H1 (cell line): Measurements from ENCODE around the gene ZDHHC11. TPM values are rescaled to one million over a fixed set of nuclear protein-coding genes. Genes with fewer than 3 reads are reported as not detected.

Experiments used
- CTCF ChIA-PET: fragments of 300-600 bp; sonication (Branson Sonifier 250); formaldehyde crosslinking; loops from one replicate; lab custom pipeline; 2021; ENCODE audit not compliant: partially characterized antibody; lab: Charles Lee
- POLR2A ChIA-PET: fragments of 300-600 bp; sonication (Branson Sonifier 250); formaldehyde crosslinking; loops from one replicate; lab custom pipeline; 2021; ENCODE audit warnings: inconsistent platforms; ENCODE audit not compliant: partially characterized antibody; lab: Charles Lee
- DNase-seq, 2 experiments: peaks; one replicate each; pipeline versions ENCODE4 v3.0.0 to v3.0.0-alpha.2; 2010 to 2022; ENCODE audit warnings: low spot score in 2 of 2, low read depth in 1 of 2, mixed read lengths in 1 of 2
- FAIRE-seq: peaks from 2 replicates; lab custom pipeline; 2011; peaks lifted over from hg19 to GRCh38; lab: Jason Lieb, UNC
- H2AFZ ChIP-seq: 2 replicates; pipeline ENCODE4 v1.8.1; 2012; ENCODE audit warnings: low read length, inconsistent platforms
- H2AK5ac ChIP-seq: 2 replicates; pipeline ENCODE4 v1.6.1; 2013; ENCODE audit warnings: low read depth, low read length
- H2BK120ac ChIP-seq: replicated peaks from 2 replicates; pipeline ENCODE3; 2013; ENCODE audit warnings: low read depth, low read length, inconsistent platforms
- H2BK12ac ChIP-seq: 2 replicates; pipeline ENCODE4 v1.6.1; 2013; ENCODE audit warnings: low read depth, low read length
- H2BK15ac ChIP-seq: 2 replicates; pipeline ENCODE4 v1.6.1; 2013; ENCODE audit warnings: low read length
- H2BK20ac ChIP-seq: 2 replicates; pipeline ENCODE4 v1.6.1; 2013; ENCODE audit warnings: low read length
- H2BK5ac ChIP-seq: 2 replicates; pipeline ENCODE4 v1.6.1; 2013; ENCODE audit warnings: low read depth, low read length
- H3K14ac ChIP-seq: 2 replicates; pipeline ENCODE4 v1.6.1; 2013; ENCODE audit warnings: inconsistent platforms; ENCODE audit not compliant: insufficient read length
- H3K18ac ChIP-seq: 2 replicates; pipeline ENCODE4 v1.6.1; 2013; ENCODE audit warnings: low read length; ENCODE audit errors: extremely low read depth
- H3K23ac ChIP-seq: 2 replicates; pipeline ENCODE4 v1.6.1; 2013; ENCODE audit warnings: inconsistent platforms; ENCODE audit not compliant: insufficient read length
- H3K23me2 ChIP-seq: 2 replicates; pipeline ENCODE4 v1.6.1; 2013; ENCODE audit warnings: low read depth, low read length
- H3K27ac ChIP-seq: 2 replicates; pipeline ENCODE4 v1.6.1; 2011; ENCODE audit warnings: low read depth, low read length, inconsistent platforms
- H3K27me3 ChIP-seq, 4 experiments: replicated peaks in 1 of 4; 1 replicate in 1 of 4; 2 replicates in 3 of 4; pipeline versions ENCODE4 v1.6.1 to v1.8.1; 2011 to 2013; ENCODE audit warnings: low read length in 3 of 4, mild to moderate bottlenecking in 3 of 4, inconsistent platforms in 2 of 4, mixed read lengths in 2 of 4, moderate library complexity in 1 of 4; ENCODE audit not compliant: control insufficient read depth in 3 of 4, insufficient read depth in 3 of 4; ENCODE audit errors: extremely low read depth in 1 of 4
- H3K36me3 ChIP-seq, 4 experiments: 2 replicates each; pipeline versions ENCODE4 v1.6.1 to v1.8.1; 2011 to 2013; ENCODE audit warnings: mild to moderate bottlenecking in 4 of 4, low read length in 3 of 4, moderate library complexity in 2 of 4, control low read depth in 1 of 4, inconsistent platforms in 1 of 4; ENCODE audit not compliant: insufficient read depth in 4 of 4, control insufficient read depth in 2 of 4
- H3K4ac ChIP-seq: replicated peaks from 2 replicates; pipeline ENCODE3; 2013; ENCODE audit warnings: low read length, low read depth, mixed read lengths, inconsistent platforms; ENCODE audit not compliant: insufficient read length
- H3K4me1 ChIP-seq, 4 experiments: replicated peaks in 1 of 4; 1 replicate in 1 of 4; 2 replicates in 3 of 4; pipeline versions ENCODE4 v1.6.1 to v1.8.1; 2011 to 2013; ENCODE audit warnings: low read length in 3 of 4, inconsistent platforms in 2 of 4, mixed read lengths in 1 of 4; ENCODE audit not compliant: insufficient read depth in 4 of 4, control insufficient read depth in 3 of 4
- H3K4me2 ChIP-seq, 2 experiments: 2 replicates each; pipeline versions ENCODE4 v1.6.1 to v1.8.1; 2011 to 2013; ENCODE audit warnings: low read depth in 2 of 2, low read length in 2 of 2, control low read depth in 1 of 2, inconsistent platforms in 1 of 2, mild to moderate bottlenecking in 1 of 2; ENCODE audit not compliant: insufficient read depth in 1 of 2
- H3K4me3 ChIP-seq, 4 experiments: fragments of 200-600, 300-600 bp in 1 of 4; sonication (generic), shearing (Covaris generic), sonication (Bioruptor Twin) in 1 of 4; 2 replicates each; pipeline versions ENCODE4 v1.5.1 to v1.8.1; 2011 to 2016; ENCODE audit warnings: low read length in 4 of 4, low read depth in 3 of 4, control low read depth in 2 of 4, inconsistent platforms in 2 of 4, mild to moderate bottlenecking in 2 of 4, mixed read lengths in 1 of 4, moderate library complexity in 1 of 4; ENCODE audit not compliant: insufficient read depth in 2 of 4; ENCODE audit errors: extremely low read depth in 1 of 4
- H3K56ac ChIP-seq: replicated peaks from 2 replicates; pipeline ENCODE3; 2013; ENCODE audit warnings: low read depth, mild to moderate bottlenecking, mixed read lengths, low read length, inconsistent platforms; ENCODE audit not compliant: insufficient read length
- H3K79me1 ChIP-seq: 2 replicates; pipeline ENCODE4 v1.6.1; 2013; ENCODE audit warnings: low read depth, low read length, control low read depth
- H3K79me2 ChIP-seq, 2 experiments: 2 replicates each; pipeline versions ENCODE4 v1.6.1 to v1.8.1; 2012 to 2013; ENCODE audit warnings: low read length in 2 of 2, mild to moderate bottlenecking in 2 of 2, inconsistent platforms in 1 of 2; ENCODE audit not compliant: insufficient read depth in 2 of 2, control insufficient read depth in 1 of 2
- H3K9ac ChIP-seq, 4 experiments: replicated peaks in 1 of 4; 1 replicate in 1 of 4; 2 replicates in 3 of 4; pipeline versions ENCODE4 v1.6.1 to v1.8.1; 2011 to 2013; ENCODE audit warnings: low read depth in 3 of 4, low read length in 3 of 4, control low read depth in 2 of 4, mild to moderate bottlenecking in 2 of 4, moderate library complexity in 2 of 4, inconsistent platforms in 1 of 4; ENCODE audit errors: extremely low read depth in 1 of 4
- H3K9me3 ChIP-seq, 2 experiments: 2 replicates each; pipeline versions ENCODE4 v1.6.1 to v1.8.1; 2012 to 2013; ENCODE audit warnings: mild to moderate bottlenecking in 2 of 2, moderate library complexity in 2 of 2, control low read depth in 1 of 2, inconsistent platforms in 1 of 2, low read depth in 1 of 2, low read length in 1 of 2, mixed read lengths in 1 of 2; ENCODE audit not compliant: insufficient read depth in 2 of 2
- H4K20me1 ChIP-seq, 2 experiments: replicated peaks in 1 of 2; 2 replicates each; pipeline versions ENCODE3 to v1.8.1; 2011 to 2013; ENCODE audit warnings: inconsistent platforms in 2 of 2, low read length in 2 of 2, mild to moderate bottlenecking in 1 of 2; ENCODE audit not compliant: insufficient read depth in 2 of 2, control insufficient read depth in 1 of 2
- H4K5ac ChIP-seq: 2 replicates; pipeline ENCODE4 v1.6.1; 2013; ENCODE audit warnings: low read length, low read depth, mixed read lengths, inconsistent platforms; ENCODE audit not compliant: insufficient read length
- H4K8ac ChIP-seq: 2 replicates; pipeline ENCODE4 v1.8.0; 2013; ENCODE audit warnings: mild to moderate bottlenecking, moderate library complexity, low read length, inconsistent platforms; ENCODE audit not compliant: insufficient read depth; ENCODE audit errors: extremely low read depth
- H4K91ac ChIP-seq: replicated peaks from 2 replicates; pipeline ENCODE3; 2013; ENCODE audit warnings: low read length, mixed read lengths, inconsistent platforms; ENCODE audit not compliant: insufficient read length
- CEBPB ChIP-seq: IDR thresholded peaks from 2 replicates; pipeline ENCODE4 v1.6.1; 2012; ENCODE audit warnings: low read depth, low read length
- CTBP2 ChIP-seq: IDR thresholded peaks from 2 replicates; pipeline ENCODE4 v1.7.0; 2011; ENCODE audit warnings: borderline replicate concordance, mild to moderate bottlenecking, moderate library complexity, mixed read lengths, low read length; ENCODE audit not compliant: insufficient read depth, insufficient read length
- EGR1 ChIP-seq: IDR thresholded peaks from 2 replicates; pipeline ENCODE4 v1.6.1; 2011; ENCODE audit warnings: low read depth, low read length, borderline replicate concordance
- EZH2 ChIP-seq: fragments of 200-600 bp; sonication (generic); IDR thresholded peaks from 2 replicates; pipeline ENCODE4 v1.7.1; 2012; ENCODE audit warnings: low read depth, mild to moderate bottlenecking, moderate library complexity, low read length, inconsistent platforms; ENCODE audit not compliant: severe bottlenecking
- GABPA ChIP-seq: IDR thresholded peaks from 2 replicates; pipeline ENCODE4 v1.6.1; 2011; ENCODE audit warnings: mild to moderate bottlenecking, low read length, moderate library complexity, borderline replicate concordance; ENCODE audit not compliant: insufficient read depth
- GTF2F1 ChIP-seq: IDR thresholded peaks from 2 replicates; pipeline ENCODE4 v1.6.1; 2012; ENCODE audit warnings: low read depth, low read length, improper control_type of control experiment, borderline replicate concordance
- JUND ChIP-seq: IDR thresholded peaks from 2 replicates; pipeline ENCODE4 v1.6.1; 2011; ENCODE audit warnings: mild to moderate bottlenecking, improper control_type of control experiment, low read length
- SIN3A ChIP-seq, 2 experiments: IDR thresholded peaks in 1 of 2; conservative IDR thresholded peaks in 1 of 2; 2 replicates each; pipeline ENCODE4 v1.6.1; 2011 to 2012; ENCODE audit warnings: low read length in 2 of 2, improper control_type of control experiment in 1 of 2, low read depth in 1 of 2, mild to moderate bottlenecking in 1 of 2
- TAF7 ChIP-seq: optimal IDR thresholded peaks from 2 replicates; pipeline ENCODE3; 2011; ENCODE audit warnings: low read depth, mild to moderate bottlenecking, inconsistent platforms, low read length, moderate library complexity, borderline replicate concordance
- ZNF274 ChIP-seq: IDR thresholded peaks from 2 replicates; pipeline ENCODE4 v1.7.0; 2012; ENCODE audit warnings: low read length, borderline replicate concordance; ENCODE audit errors: extremely low read depth
- WGBS, 2 experiments: shearing (Covaris generic) in 1 of 2; methylation state at CpG; one replicate each; pipeline versions ENCODE4 v1.1.6 to v1.1.7; 2013 to 2015; ENCODE audit warnings: low lambda C conversion rate in 2 of 2, mixed read lengths in 2 of 2, inconsistent platforms in 1 of 2, low coverage in 1 of 2, missing lambda C conversion rate in 1 of 2; ENCODE audit not compliant: insufficient replicate concordance in 2 of 2, insufficient coverage in 1 of 2, insufficient read length in 1 of 2; ENCODE audit errors: extremely low coverage in 1 of 2, missing lambda C conversion rate in 1 of 2; 5-methylcytosine and 5-hydroxymethylcytosine counted together
- polyA plus RNA-seq, 7 experiments: library from polyadenylated mRNA; depleted of rRNA in 3 of 7; stranded (reverse) in 5 of 7; unstranded in 2 of 7; fragments of >200 nt in 5 of 7; fragments of 200-250 nt in 2 of 7; gene quantifications; 1 replicate in 5 of 7; 2 replicates in 1 of 7; 4 replicates in 1 of 7; pipeline versions ENCODE4 v1.2.1 to v1.2.3, GENCODE V29; 2011 to 2013; ENCODE audit warnings: missing spikeins in 2 of 7, mixed read lengths in 2 of 7
- total RNA-seq: library from RNA; stranded (reverse); fragmentation: NEBNext Ultra II Directional; extraction: Animal tissue kit (Norgen Biotek cat#: 25700); gene quantifications from 2 replicates; pipeline ENCODE4 v1.2.1, GENCODE V29; 2021

The ZDHHC11 gene
- total and polyA plus RNA-seq, 2 of the 8 experiments (the other 6 are each of a cell fraction or from before 2014, with no cell fraction given) = 4.7 to 16.6 TPM

DNA sequence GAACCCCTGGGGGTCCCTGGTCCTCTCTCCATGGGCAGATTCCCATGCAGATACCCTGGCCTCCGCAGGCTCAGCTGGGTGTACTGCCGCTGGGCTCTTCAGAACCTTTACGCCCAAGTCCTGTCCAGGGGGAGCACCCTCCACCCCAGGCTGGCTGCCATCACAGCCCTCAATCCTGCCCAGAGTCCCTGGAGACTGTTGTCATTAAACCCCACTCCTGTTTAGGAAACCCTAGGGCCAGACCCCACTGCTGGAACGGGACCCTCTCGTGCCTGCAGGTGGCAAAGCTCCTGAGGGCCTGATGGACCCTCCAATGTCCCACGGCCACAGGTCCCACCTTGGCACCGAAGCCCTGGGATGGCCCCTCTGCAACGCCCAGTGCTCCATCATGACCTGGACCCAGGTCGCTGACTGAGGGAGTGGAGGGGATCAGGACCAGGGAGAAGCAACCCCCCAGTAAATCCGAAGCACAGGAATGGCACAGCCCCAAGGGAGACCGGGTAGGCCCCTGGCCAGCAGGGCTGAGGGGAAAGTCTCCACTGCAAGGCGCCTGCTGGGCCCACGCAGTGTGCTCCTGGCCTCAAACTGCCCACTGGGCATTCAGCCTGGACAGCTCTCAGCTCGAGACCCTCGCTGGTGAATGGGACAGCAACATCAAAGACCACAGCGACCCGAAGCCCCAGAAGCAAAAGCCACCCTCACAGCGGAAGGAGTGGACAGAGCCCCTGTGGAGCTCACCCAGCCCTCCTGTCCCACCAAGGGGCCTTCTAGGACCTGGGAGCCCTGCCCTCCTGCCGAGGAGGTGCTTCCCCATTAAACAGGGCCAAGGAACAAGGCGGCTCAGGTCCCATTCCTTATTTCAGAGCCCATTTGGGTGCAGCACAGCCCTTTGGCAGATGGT lies 74.6 kb downstream of the ZDHHC11 start:
- Histone ChIP-seq H3K79me2 (no peaks in the 10 kb centered on the region), H2BK120ac (no peak overlapping the region), H3K9me3 (no peaks in the 10 kb centered on the region; a peak in 1 of 4 replicates), H3K4me1 (no peaks in the 10 kb centered on the region; a peak in 1 of 7 replicates), H2AFZ (no peak overlapping the region), H2BK5ac (no peak overlapping the region), H4K20me1 (peaks cover 0 to 2% of the 10 kb centered on the region in 2 experiments), H3K36me3 (no peaks in the 10 kb centered on the region), H2BK20ac (no peak overlapping the region), H3K4me2 (no peak overlapping the region), H3K4me3 (no peak overlapping the region), H3K56ac (no peak overlapping the region), H3K18ac (no peak overlapping the region; the same call in 1 of the 2 replicates), H4K8ac (no peak overlapping the region), H2AK5ac (no peak overlapping the region), H3K4ac (no peak overlapping the region), H3K23me2 (no peaks in the 10 kb centered on the region), H3K27me3 (no peaks in the 10 kb centered on the region; a peak in 2 of 7 replicates), H3K14ac (no peak overlapping the region), H3K23ac (no peak overlapping the region), H2BK15ac (no peak overlapping the region), H3K27ac (no peak overlapping the region), H3K79me1 (no peaks in the 10 kb centered on the region; the same call in 1 of the 2 replicates), H2BK12ac (no peak overlapping the region; the same call in 1 of the 2 replicates), H4K91ac (no peak overlapping the region), H3K9ac (no peak overlapping the region), H4K5ac (no peak overlapping the region)
- WGBS, 2 experiments = 89% methylated on average over 20 of the region's 20 CpGs; no CpG with 5 or more reads in 1 of the 2 experiments
- FAIRE-seq = no peak
- ChIA-PET POLR2A (interaction anchor here (2.0 kb wide), 1 partner anchor 92 kb away, joined by 6 read pairs; no protein-coding TSS in a partner anchor), CTCF (interaction anchor here (0.7 to 3.4 kb wide), 5 partner anchors 11 to 106 kb away, joined by 3 to 19 read pairs (median 4); no protein-coding TSS in a partner anchor)
- DNase-seq = no peak
- TF ChIP-seq CEBPB (no peak), ZNF274 (no peak), EZH2 (no peak), SIN3A (conservative IDR thresholded peaks at IDR 0.05 in 1 of 2, IDR thresholded peaks at IDR 0.05 in 1 of 2; ENCODE audit: low read depth in 1 of 2, low read length in 2 of 2) (no peak), GABPA (no peak), CTBP2 (no peak), TAF7 (no peak), JUND (no peak), GTF2F1 (no peak), EGR1 (no peak)
